OCI-M1 (cell line): Measurements from ENCODE around the gene ASCL3.
A peak's percentile ranks its signal among the peaks of the same experiment; 100 is the strongest.
"Not testable (repeated sequence)": the region's sequence is repeated elsewhere in the genome, so short reads cannot be mapped to it uniquely, and the experiment has no call there.

Experiments used
- DNase-seq: peaks from one replicate; lab custom pipeline; 2025; lab: John Stamatoyannopoulos, UW

Gene ASCL3

GRCh38 chr11:8910649-8911026 is 32.2 kb downstream of the ASCL3 start:
- DNase-seq: no peak

- DNase-seq: peak; percentile 4
Observed at GRCh38 chr11:8908099-8908498, 34.7 kb downstream of the ASCL3 start.

- DNase-seq: no peak
Observed at GRCh38 chr11:8907116-8907515, 35.7 kb downstream of the ASCL3 start.

- DNase-seq: no peak
Observed at GRCh38 chr11:8905528-8906165, 37.2 kb downstream of the ASCL3 start.

GRCh38 chr11:8899119-8899753 is 43.6 kb downstream of the ASCL3 start:
- no peak for DNase-seq

GRCh38 chr11:8891185-8891584 is 51.6 kb downstream of the ASCL3 start:
- DNase-seq: not testable (repeated sequence)
